NCI-H2029 treated with DMSO at 0.1 percent for 48 hours (cell line): ENCODE data around the gene DPP9.
A peak's percentile ranks its signal among the peaks of the same experiment; 100 is the strongest.
"Not testable (repeated sequence)": the region's sequence is repeated elsewhere in the genome, so short reads cannot be mapped to it uniquely, and the experiment has no call there.

Experiments used
- DNase-seq: peaks from one replicate; lab custom pipeline; 2025; lab: John Stamatoyannopoulos, UW

Gene DPP9

GRCh38 chr19:4738734-4739133, 15.1 kb upstream of the DPP9 start:
- no peak for DNase-seq

DNA sequence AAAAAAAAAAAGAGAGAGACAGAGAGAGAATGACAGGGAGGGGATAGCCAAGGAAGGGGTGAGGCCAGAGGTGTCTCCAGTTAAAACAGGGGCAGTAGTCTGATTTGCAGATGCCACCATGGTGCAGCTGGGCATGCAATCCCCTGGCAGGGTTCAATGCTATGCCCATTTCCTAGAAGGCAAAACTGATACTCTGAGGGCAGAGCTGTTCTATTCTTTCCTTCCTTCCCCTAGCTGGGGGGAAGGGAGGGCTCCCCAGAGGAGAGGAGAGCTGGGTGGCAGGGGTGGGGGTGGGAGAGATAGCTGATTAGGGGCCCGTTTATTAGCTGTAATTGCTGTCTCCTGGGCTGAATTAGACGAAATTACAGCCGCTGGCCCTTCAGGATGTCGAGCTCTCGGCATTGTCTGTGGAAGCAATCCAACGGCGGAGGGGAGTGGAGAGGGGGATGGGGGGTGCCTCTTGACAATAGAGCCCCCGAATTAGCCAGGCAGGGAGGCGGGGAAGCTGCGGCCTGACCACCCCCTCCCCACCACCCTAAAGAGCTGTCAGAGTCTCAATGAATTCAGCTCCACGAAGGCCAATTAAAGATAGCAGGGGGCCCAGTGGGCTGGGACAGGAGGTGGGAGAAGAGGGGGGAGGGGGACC, 14.4 kb upstream of the DPP9 start:
- no peak for DNase-seq

- DNase-seq, result no peak
Measured at GRCh38 chr19:4733755-4734345, 10.2 kb upstream of the DPP9 start.

DNA sequence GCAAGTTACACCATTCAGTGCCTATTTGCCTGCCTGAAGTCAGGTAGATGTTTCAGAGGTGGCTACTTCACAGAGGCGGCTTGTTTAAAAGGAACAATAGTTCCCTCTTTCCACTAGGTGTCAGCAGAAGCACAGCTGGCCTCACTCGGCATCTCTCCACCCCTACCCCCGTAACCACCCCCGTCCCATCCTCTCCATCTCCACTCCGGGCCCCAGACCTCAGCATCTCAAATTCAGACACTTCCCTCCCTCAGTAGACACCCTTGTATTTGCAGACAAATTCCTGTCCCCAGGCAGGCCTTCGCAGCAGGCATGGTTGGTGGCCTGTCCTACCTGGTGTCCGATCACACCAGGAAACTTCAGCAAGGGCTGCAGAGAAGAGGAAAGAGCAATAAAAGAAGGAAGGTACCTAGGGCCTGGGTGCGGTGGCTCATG, 9.1 kb upstream of the DPP9 start:
- peak; percentile 61 for DNase-seq

GRCh38 chr19:4730740-4731171, 7.1 kb upstream of the DPP9 start:
- DNase-seq, result no peak

GRCh38 chr19:4728871-4729270, 5.2 kb upstream of the DPP9 start:
- no peak for DNase-seq

DNA sequence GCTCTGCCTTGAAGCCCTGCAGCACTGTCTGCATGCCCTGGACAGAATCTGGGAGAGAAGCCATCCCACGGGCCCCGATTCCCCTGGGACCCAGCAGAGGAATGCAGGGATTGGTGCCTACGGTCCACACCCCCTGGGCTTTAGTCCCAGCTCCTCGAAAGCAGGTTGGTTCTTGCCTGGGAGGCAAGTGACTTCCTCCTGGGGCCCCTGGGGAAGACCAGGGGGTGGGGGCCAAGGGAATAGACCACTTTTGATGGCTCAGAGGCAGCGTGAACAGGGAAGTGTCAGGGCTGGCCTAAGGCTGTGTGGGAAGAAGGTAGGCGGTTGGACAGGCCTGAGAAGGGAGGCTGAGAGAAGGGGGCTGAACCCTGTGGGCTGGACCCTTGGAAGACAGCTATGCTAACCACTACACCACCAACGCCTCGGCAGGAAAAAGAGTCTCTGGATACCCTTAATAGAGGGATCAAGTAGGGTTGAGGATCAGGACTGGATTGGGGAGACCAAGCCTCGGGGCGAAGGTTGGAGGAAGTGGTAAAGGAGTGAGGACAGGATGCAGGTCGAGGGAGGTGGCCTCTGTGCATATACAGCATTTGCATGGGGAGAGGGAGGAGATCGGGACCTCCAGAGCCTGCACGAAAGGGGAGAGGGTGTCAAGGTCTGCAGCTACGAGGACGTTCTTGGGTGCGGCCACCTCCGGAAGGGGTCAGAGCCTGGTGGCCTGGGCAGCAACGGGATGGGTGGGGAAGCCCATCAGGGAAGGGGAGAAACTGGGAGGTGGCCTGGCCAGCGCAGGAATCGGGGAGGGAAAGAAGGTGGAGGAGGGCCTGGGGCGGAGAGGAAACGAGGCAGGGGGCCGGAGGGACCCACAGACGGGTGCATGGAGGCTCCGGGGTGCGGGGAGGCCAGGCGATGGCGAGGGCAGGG, 709 bp downstream of the DPP9 start:
- no peak for DNase-seq

- DNase-seq, result no peak
Measured at GRCh38 chr19:4721196-4721595, 2.4 kb downstream of the DPP9 start.

GRCh38 chr19:4720037-4720700, 3.5 kb downstream of the DPP9 start:
- DNase-seq, result no peak

DNA sequence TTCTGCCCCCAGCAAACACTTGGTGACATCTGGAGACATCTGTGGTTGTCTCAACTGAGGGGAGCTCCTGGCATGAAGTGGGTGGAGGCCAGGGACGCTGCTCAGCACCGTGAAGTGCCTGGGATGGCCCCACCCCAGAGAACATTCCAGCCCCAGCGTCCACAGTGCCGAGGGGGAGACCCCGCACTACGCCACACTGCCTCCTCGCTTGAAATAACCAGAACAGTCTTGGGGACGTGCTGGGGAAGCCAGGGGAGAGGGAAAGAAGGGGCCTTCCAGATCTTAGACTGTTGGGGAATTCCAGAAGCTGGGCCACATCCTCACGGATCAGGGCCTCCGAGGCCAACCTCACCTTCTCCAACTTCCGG, 4.2 kb downstream of the DPP9 start:
- DNase-seq, result no peak

DNA sequence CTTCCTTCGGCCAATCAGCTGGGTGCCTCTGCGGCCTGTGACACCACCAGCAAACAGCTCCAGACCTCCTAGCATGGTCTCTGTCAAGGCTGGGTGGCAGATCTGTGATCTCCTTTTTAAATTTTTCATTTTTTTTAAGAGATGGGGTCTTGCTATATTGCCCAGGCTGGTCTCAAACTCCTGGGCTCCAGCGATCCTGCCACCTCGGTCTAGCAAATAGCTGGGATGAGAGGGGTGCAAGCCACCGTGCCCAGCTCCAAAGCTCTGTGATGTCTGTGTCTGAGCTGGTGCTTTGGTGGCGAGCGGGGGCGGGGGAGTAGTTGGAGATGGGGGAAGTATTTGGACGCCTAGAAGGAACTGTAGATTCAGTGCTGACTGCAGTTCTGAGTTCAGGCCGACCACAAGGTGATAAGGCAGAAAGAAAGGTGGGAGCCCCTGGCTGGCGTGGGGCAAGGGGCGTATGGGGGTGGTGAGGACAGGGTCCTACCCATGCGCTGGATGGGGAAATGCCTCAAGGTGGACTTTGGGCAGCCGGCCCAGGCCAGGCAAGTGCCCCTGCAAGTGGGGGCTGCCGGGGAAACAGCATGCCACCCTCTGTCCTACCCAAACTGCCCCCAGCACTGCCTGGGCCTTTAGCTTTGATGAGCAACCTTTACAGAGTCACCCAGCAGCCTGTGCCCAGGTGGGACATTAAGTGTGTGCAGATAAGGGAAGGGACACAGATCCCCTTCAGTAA, 5.5 kb downstream of the DPP9 start:
- no peak for DNase-seq

GRCh38 chr19:4717191-4717965, 6.3 kb downstream of the DPP9 start:
- no peak for DNase-seq

DNA sequence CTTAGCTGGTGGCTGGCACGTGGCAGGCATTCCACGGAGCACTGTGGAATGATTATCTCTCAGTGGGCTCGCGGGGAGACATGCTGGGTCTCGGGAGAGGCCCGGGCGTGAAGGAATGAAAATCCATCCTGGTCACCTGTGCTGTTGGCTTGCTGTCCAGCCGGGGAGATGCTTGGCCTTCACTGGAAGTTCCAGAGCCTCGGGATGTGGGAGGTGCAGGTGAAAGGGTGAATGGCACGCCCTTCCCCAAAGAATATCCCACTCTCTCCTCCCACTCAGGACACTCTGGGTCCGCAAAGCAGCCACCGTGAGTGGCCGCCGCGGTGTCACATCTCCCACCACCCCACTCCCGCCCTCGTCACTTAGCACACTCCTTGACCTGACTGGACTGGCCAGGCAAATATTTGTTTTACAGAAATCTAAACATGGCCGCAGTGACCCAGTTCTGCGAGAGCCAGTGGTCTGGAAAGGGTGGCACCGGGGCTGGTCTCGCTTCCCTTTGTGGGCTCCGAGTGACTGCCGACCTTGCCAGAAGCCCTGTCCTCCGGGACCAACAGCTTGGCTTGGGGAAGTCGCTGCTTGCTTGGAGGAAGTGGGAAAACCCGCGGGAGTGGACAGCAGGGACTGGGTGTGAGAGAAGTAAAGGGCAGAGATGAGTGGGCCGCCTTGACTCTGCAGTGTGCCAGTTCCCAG, 8.0 kb downstream of the DPP9 start:
- no peak for DNase-seq

DNA sequence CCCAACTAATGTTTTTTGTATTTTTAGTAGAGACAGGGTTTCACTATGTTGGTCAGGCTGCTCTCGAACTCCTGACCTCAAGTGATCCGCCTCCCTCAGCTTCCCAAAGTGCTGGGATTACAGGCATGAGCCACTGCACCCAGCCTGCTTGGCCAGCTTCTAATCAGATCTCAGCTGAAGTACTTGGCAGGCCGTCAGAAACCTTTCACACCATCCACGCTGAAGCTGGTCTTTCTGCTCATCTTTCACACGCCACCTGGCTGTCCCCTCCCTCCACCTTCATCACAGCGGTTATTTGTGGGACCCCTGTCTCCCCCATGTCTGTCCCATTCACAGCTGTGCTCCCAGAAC, 8.5 kb downstream of the DPP9 start:
- not testable (repeated sequence) for DNase-seq

DNA sequence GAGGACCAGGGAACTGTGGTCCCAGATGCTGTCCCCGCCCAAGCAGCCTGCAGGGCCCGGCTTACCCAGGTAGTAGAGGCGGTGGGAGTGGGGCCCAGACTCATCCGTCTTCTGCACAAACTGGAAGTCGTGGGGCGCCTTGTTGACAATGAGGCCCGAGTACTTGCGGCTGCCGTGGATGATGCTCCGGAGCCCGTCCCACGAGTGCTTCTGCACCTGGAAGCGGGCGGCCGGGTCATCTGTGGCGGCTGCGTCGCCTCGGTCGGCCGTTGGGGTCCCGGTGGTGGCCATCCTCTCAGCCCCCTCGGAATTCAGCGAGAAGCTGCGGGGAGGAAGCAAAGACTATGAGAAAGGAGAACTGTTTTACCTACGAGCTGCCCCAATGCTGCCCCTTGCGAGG, 9.6 kb downstream of the DPP9 start:
- DNase-seq, result no peak

DNA sequence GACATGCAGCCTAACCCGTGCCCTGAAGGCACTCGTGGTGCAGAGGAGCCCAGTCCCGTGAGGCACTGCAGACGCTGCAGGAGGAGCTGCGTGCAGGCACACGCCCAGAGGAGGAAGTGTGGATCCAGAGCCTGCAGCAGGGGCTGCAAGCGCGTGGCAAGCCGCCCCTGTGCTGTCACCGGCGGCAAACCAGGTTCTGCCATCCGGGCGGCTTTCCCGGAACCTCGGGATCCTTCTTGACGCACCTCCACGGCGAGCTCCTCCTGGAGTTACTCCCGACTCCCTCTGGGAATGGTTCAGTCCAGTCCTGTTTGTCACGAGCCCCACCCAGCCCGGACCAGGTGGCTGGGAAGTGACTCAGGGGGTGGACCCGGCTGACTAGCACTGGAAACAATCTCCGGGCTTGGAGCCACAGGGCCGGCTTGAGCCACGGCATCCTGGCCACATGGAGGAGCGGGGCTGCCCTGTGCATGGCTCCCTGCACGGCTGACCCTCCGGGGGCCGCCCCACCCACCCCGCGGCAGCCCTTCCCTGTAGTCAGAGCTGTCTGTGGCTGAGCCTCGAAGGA, 10.2 kb downstream of the DPP9 start:
- no peak for DNase-seq

GRCh38 chr19:4712771-4713170, 10.9 kb downstream of the DPP9 start:
- no peak for DNase-seq

GRCh38 chr19:4711211-4711610, 12.4 kb downstream of the DPP9 start:
- DNase-seq, result no peak

- no peak for DNase-seq
Measured at GRCh38 chr19:4710281-4710600, 13.4 kb downstream of the DPP9 start.
